AG04450 (cell line): Measurements from ENCODE around the gene NANOS1. TPM values are rescaled to one million over a fixed set of nuclear protein-coding genes. Genes with fewer than 3 reads are reported as not detected.

ENCODE experiments used
- CTCF ChIA-PET: fragments of 300-600, 350-600 bp; formaldehyde crosslinking; extraction: SDS; loops from one replicate; lab custom pipeline; 2022; ENCODE audit warnings: antibody characterized with exemption, inconsistent platforms; lab: Charles Lee
- POLR2A ChIA-PET: fragments of 350-600 bp; formaldehyde crosslinking; extraction: SDS; loops from one replicate; lab custom pipeline; 2021; ENCODE audit warnings: antibody characterized with exemption, inconsistent platforms; lab: Yijun Ruan, JAX
- DNase-seq: peaks from one replicate; pipeline ENCODE4 v3.0.0-alpha.2; 2011; ENCODE audit warnings: low read depth, low spot score
- H3K27ac ChIP-seq: one replicate; pipeline ENCODE4 v1.5.1; 2012; ENCODE audit warnings: low read depth, low read length, control low read depth
- H3K27me3 ChIP-seq: one replicate; pipeline ENCODE4 v1.6.0; 2012; ENCODE audit warnings: low read length; ENCODE audit not compliant: control insufficient read depth, insufficient read depth
- H3K4me3 ChIP-seq: 2 replicates; pipeline ENCODE4 v1.5.1; 2011; ENCODE audit warnings: mild to moderate bottlenecking, low read depth, low read length, control low read depth
- H3K9me3 ChIP-seq: 2 replicates; pipeline ENCODE4 v1.5.1; 2012; ENCODE audit warnings: low read length; ENCODE audit not compliant: control insufficient read depth, insufficient read depth
- CTCF ChIP-seq: IDR thresholded peaks from 2 replicates; pipeline ENCODE4 v1.5.1; 2011; ENCODE audit warnings: low read depth, low read length, control low read depth, inconsistent platforms
- polyA plus RNA-seq: library from polyadenylated mRNA; depleted of rRNA; stranded (reverse); fragments of >200 nt; gene quantifications from 2 replicates; pipeline ENCODE4 v1.2.3, GENCODE V29; 2011

Gene NANOS1
- polyA plus RNA-seq, 1 experiment: 0.95 TPM

GRCh38 chr10:119006451-119007210 is 22.9 kb upstream of the NANOS1 start:
- peak overlapping the region; percentile 62 for H3K27ac ChIP-seq
- H3K9me3 ChIP-seq: no peaks in the 10 kb centered on the region
- H3K4me3 ChIP-seq: no peak overlapping the region
- ChIA-PET POLR2A (interaction anchor here (0.5 to 1.7 kb wide), 6 partner anchors 13 to 252 kb away, joined by 3 to 9 read pairs (median 6); partner anchors contain the start of genes CACUL1 and NANOS1), CTCF (interaction anchor here (0.6 to 1.3 kb wide), 2 partner anchors 19 to 438 kb away, joined by 3 to 6 read pairs; no protein-coding TSS in a partner anchor)
- peaks cover 19% of the 10 kb centered on the region for H3K27me3 ChIP-seq
- TF ChIP-seq CTCF: peak; percentile 15; the same call in 1 of the 2 replicates
- DNase-seq: peak; percentile 97

- H3K27ac ChIP-seq: no peak overlapping the region
- ChIA-PET POLR2A (interaction anchor here (1.1 to 1.7 kb wide), 4 partner anchors 16 to 252 kb away, joined by 3 to 9 read pairs (median 8); partner anchors contain the start of genes CACUL1 and NANOS1), CTCF (no interaction called here)
- H3K27me3 ChIP-seq: peaks cover 14% of the 10 kb centered on the region
- H3K9me3 ChIP-seq: no peaks in the 10 kb centered on the region
- DNase-seq: no peak
- no peak for TF ChIP-seq CTCF
- H3K4me3 ChIP-seq: no peak overlapping the region
These were observed 22.3 kb upstream of the NANOS1 start for GRCh38 chr10:119007211-119007574.

GRCh38 chr10:119020627-119020946 is 8.9 kb upstream of the NANOS1 start:
- no peak for TF ChIP-seq CTCF
- CTCF ChIA-PET: no interaction called here
- Histone ChIP-seq H3K27me3 (peaks cover 12% of the 10 kb centered on the region), H3K27ac (no peak overlapping the region), H3K9me3 (no peaks in the 10 kb centered on the region), H3K4me3 (no peak overlapping the region)
- DNase-seq: no peak
- POLR2A ChIA-PET: interaction anchor here (0.5 kb wide), 1 partner anchor 48 kb away, joined by 12 read pairs; no protein-coding TSS in a partner anchor

- Histone ChIP-seq H3K27ac (no peak overlapping the region), H3K27me3 (peaks cover 2% of the 10 kb centered on the region), H3K9me3 (no peaks in the 10 kb centered on the region), H3K4me3 (no peak overlapping the region)
- ChIA-PET CTCF (no interaction called here), POLR2A (interaction anchor here (0.6 to 2.3 kb wide), 3 partner anchors 9 to 268 kb away, joined by 3 to 7 read pairs (median 3); partner anchors contain the start of gene CACUL1)
- DNase-seq: no peak
- no peak for TF ChIP-seq CTCF
These were observed 6.5 kb upstream of the NANOS1 start for GRCh38 chr10:119022846-119023552.

- CTCF ChIA-PET: no interaction called here
- Histone ChIP-seq H3K9me3 (no peaks in the 10 kb centered on the region), H3K4me3 (no peak overlapping the region), H3K27ac (no peak overlapping the region), H3K27me3 (peaks cover 2% of the 10 kb centered on the region)
- POLR2A ChIA-PET: interaction anchor here (2.3 kb wide), 1 partner anchor 17 kb away, joined by 7 read pairs; no protein-coding TSS in a partner anchor
- no peak for DNase-seq
- no peak for TF ChIP-seq CTCF
These were observed 6.0 kb upstream of the NANOS1 start for GRCh38 chr10:119023553-119023868.
